ENCODE results near the gene CST6. TPM values are rescaled to one million over a fixed set of nuclear protein-coding genes. Genes with fewer than 3 reads are reported as not detected.

The CST6 gene
- polyA plus RNA-seq, 3 donors: 0.41 TPM; not detected in 2

GRCh38 chr11:66015936-66016792 is 4.4 kb downstream of the CST6 start:
- no peak overlapping the region for H3K4me2 ChIP-seq (replicated peaks; ENCODE audit: extremely low read depth, low read length, poor library complexity, severe bottlenecking)
- H2AFZ ChIP-seq (ENCODE audit: insufficient read depth, low read depth, low read length, poor library complexity, severe bottlenecking): no peak overlapping the region
- no peak overlapping the region for H3K27ac Mint-ChIP-seq

GRCh38 chr11:66016793-66017177 is 5.0 kb downstream of the CST6 start:
- no peaks in the 10 kb centered on the region for H4K20me1 ChIP-seq (ENCODE audit: insufficient read depth, low read length)
- Mint-ChIP-seq H3K36me3 (peaks cover 20 to 29% of the 10 kb centered on the region in 2 donors), H3K27ac (no peak overlapping the region), H3K9me3 (peaks cover 0 to 2% (median 0%) of the 10 kb centered on the region in 7 donors), H3K4me3 (no peak overlapping the region), H3K4me1 (peaks cover 55% of the 10 kb centered on the region), H3K27me3 (ENCODE audit: low read depth in 3 of 3) (peaks cover 8 to 11% (median 10%) of the 10 kb centered on the region in 3 donors)
- no peak for DNase-seq
- no peak overlapping the region for H3K4me3 ChIP-seq (replicated peaks in 1 of 3; ENCODE audit: low read depth in 2 of 3, low read length in 3 of 3)
- whole genome bisulfite sequencing (ENCODE audit: insufficient coverage): 96% methylated on average over 10 of the region's 10 CpGs
- H3K4me1 ChIP-seq (ENCODE audit: control insufficient read depth in 1 of 2, insufficient read depth in 2 of 2, low read length in 2 of 2): peaks cover 58 to 59% of the 10 kb centered on the region in 2 donors
- no peak overlapping the region for H2AFZ ChIP-seq (ENCODE audit: insufficient read depth, low read depth, low read length, poor library complexity, severe bottlenecking)
- no peak overlapping the region for H3K9ac ChIP-seq (ENCODE audit: insufficient read depth, low read length, poor library complexity, severe bottlenecking)
- intact Hi-C loops (cut with micrococcal nuclease): no loop called here
- TF ChIP-seq, protein P1, sequence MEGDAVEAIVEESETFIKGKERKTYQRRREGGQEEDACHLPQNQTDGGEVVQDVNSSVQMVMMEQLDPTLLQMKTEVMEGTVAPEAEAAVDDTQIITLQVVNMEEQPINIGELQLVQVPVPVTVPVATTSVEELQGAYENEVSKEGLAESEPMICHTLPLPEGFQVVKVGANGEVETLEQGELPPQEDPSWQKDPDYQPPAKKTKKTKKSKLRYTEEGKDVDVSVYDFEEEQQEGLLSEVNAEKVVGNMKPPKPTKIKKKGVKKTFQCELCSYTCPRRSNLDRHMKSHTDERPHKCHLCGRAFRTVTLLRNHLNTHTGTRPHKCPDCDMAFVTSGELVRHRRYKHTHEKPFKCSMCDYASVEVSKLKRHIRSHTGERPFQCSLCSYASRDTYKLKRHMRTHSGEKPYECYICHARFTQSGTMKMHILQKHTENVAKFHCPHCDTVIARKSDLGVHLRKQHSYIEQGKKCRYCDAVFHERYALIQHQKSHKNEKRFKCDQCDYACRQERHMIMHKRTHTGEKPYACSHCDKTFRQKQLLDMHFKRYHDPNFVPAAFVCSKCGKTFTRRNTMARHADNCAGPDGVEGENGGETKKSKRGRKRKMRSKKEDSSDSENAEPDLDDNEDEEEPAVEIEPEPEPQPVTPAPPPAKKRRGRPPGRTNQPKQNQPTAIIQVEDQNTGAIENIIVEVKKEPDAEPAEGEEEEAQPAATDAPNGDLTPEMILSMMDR (IDR thresholded peaks at IDR 0.05): no peak
- no peak overlapping the region for H3K4me2 ChIP-seq (replicated peaks; ENCODE audit: extremely low read depth, low read length, poor library complexity, severe bottlenecking)
- peaks cover 11% of the 10 kb centered on the region for H3K79me2 ChIP-seq (ENCODE audit: insufficient read depth, low read length)
- peaks cover 5% of the 10 kb centered on the region in 2 donors for H3K27me3 ChIP-seq (ENCODE audit: control insufficient read depth in 2 of 2, insufficient read depth in 2 of 2, low read length in 2 of 2)
- peaks cover 8 to 9% of the 10 kb centered on the region in 2 donors for H3K36me3 ChIP-seq (replicated peaks in 1 of 2; ENCODE audit: control insufficient read depth in 1 of 2, insufficient read depth in 2 of 2, low read length in 2 of 2)
- H3K9me3 ChIP-seq (replicated peaks in 1 of 2; ENCODE audit: control insufficient read depth in 1 of 2, insufficient read depth in 1 of 2, low read length in 2 of 2): no peaks in the 10 kb centered on the region
- no peak overlapping the region for H3K27ac ChIP-seq (ENCODE audit: low read depth in 1 of 2, low read length in 2 of 2)

More at GRCh38 chr11:66015936-66016792, 4.4 kb downstream of the CST6 start:
- Histone ChIP-seq H3K27ac (ENCODE audit: low read depth in 1 of 2, low read length in 2 of 2) (no peak overlapping the region), H3K27me3 (ENCODE audit: control insufficient read depth in 2 of 2, insufficient read depth in 2 of 2, low read length in 2 of 2) (peaks cover 10% of the 10 kb centered on the region in 2 donors), H3K36me3 (replicated peaks in 1 of 2; ENCODE audit: control insufficient read depth in 1 of 2, insufficient read depth in 2 of 2, low read length in 2 of 2) (peaks cover 8 to 9% of the 10 kb centered on the region in 2 donors), H4K20me1 (ENCODE audit: insufficient read depth, low read length) (no peaks in the 10 kb centered on the region), H3K4me1 (ENCODE audit: control insufficient read depth in 1 of 2, insufficient read depth in 2 of 2, low read length in 2 of 2) (peaks cover 56 to 57% of the 10 kb centered on the region in 2 donors), H3K9me3 (replicated peaks in 1 of 2; ENCODE audit: control insufficient read depth in 1 of 2, insufficient read depth in 1 of 2, low read length in 2 of 2) (no peaks in the 10 kb centered on the region), H3K9ac (ENCODE audit: insufficient read depth, low read length, poor library complexity, severe bottlenecking) (no peak overlapping the region), H3K4me3 (replicated peaks in 1 of 3; ENCODE audit: low read depth in 2 of 3, low read length in 3 of 3) (no peak overlapping the region), H3K79me2 (ENCODE audit: insufficient read depth, low read length) (peaks cover 11% of the 10 kb centered on the region)
- peaks cover 0 to 4% (median 0%) of the 10 kb centered on the region in 7 donors for H3K9me3 Mint-ChIP-seq
- TF ChIP-seq, protein P1 (IDR thresholded peaks at IDR 0.05): no peak
- H3K36me3 Mint-ChIP-seq: peaks cover 20 to 29% of the 10 kb centered on the region in 2 donors
- H3K4me3 Mint-ChIP-seq: no peak overlapping the region
- H3K27me3 Mint-ChIP-seq (ENCODE audit: low read depth in 3 of 3): peaks cover 14 to 16% (median 16%) of the 10 kb centered on the region in 3 donors
- 93% methylated on average over 13 of the region's 18 CpGs for WGBS (ENCODE audit: insufficient coverage)
- no peak for DNase-seq
- intact Hi-C loops (cut with micrococcal nuclease): no loop called here
- H3K4me1 Mint-ChIP-seq: peaks cover 52% of the 10 kb centered on the region
